ENCODE measurements around the gene TBC1D10B. TPM values are rescaled to one million over a fixed set of nuclear protein-coding genes. Genes with fewer than 3 reads are reported as not detected.

Gene TBC1D10B
- total RNA-seq, 1 donor from 2014 or later, result 36.0 TPM

DNA sequence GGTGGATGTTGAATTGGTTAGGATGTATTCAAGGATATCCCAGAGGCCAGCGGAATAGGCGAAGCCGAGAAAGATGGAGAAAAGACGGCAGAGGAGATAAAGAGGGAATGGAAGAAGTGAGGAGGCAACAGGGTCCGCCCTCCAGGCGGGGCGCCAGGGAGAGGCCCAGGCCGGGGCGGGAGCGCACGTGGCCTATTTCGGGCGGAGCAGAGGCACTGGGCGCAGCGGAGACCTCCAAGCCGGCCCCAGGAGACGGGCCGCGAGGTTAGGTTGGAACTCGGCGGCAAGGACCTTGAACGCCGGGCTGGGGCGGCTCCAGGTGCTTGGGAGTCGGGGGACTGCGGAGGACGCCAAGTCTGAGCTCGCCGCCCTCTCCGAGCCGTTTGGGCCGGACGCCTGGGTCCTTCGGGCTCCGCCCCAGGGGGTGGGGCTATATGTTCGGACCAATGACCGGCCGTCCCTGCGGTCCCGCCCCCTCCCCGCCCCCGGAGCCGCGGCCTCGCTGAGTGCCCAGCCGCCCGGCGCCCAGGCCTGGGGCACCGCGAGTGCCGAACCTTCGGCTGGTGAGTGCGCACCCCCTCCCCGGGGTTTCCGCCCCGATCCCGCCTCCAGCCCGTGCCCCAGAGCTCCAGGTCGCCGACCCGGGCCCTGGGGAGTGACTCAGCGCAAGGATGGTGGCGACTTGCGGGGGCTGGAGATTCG lies 37.0 kb upstream of the TBC1D10B start, which contains the start of gene ZNF771:
Gene ZNF771 (plus strand): TSS at position 505 of the 702 bp plus-strand sequence. CDS start 448 bp downstream, outside the sequence.
- H3K4me1 ChIP-seq, result peaks cover 21% of the 10 kb centered on the region
- intact Hi-C loops (cut with DNase I), result no loop called here
- no peaks in the 10 kb centered on the region for H3K27me3 ChIP-seq
- H3K9me3 ChIP-seq, result no peaks in the 10 kb centered on the region
- ATAC-seq (peak; percentile 97), DNase-seq (peak; percentile 97)
- peak within 1 kb of the TSS; percentile 62 for H3K4me3 ChIP-seq
- peak; percentile 19 for TF ChIP-seq CTCF (IDR thresholded peaks at IDR 0.05)
- H3K36me3 ChIP-seq, result peaks cover 4% of the 10 kb centered on the region
- peak within 1 kb of the TSS; percentile 77 for H3K27ac ChIP-seq

DNA sequence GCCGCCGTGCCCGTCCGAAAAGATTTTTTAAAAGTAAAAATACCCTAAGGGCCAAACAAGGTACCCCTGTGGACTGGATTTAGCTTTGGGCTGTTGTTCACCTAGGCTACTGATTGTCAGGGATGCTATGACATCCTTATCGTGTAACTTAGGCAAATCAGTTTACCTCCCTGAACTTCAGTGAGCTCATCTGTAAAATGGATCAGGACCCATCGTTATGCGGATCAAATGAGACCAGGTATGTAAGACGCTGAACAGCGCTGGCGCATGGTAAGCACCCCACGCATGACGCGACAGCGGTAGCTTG lies 36.5 kb upstream of the TBC1D10B start:
- no peak for DNase-seq
- intact Hi-C loops (cut with DNase I), result no loop called here
- H3K9me3 ChIP-seq, result no peaks in the 10 kb centered on the region
- ATAC-seq, result no peak
- H3K4me1 ChIP-seq, result peaks cover 21% of the 10 kb centered on the region
- no peak for TF ChIP-seq CTCF (IDR thresholded peaks at IDR 0.05)
- no peaks in the 10 kb centered on the region for H3K36me3 ChIP-seq
- H3K27ac ChIP-seq, result peak overlapping the region; percentile 77
- H3K27me3 ChIP-seq, result no peaks in the 10 kb centered on the region
- peak overlapping the region; percentile 62 for H3K4me3 ChIP-seq

DNA sequence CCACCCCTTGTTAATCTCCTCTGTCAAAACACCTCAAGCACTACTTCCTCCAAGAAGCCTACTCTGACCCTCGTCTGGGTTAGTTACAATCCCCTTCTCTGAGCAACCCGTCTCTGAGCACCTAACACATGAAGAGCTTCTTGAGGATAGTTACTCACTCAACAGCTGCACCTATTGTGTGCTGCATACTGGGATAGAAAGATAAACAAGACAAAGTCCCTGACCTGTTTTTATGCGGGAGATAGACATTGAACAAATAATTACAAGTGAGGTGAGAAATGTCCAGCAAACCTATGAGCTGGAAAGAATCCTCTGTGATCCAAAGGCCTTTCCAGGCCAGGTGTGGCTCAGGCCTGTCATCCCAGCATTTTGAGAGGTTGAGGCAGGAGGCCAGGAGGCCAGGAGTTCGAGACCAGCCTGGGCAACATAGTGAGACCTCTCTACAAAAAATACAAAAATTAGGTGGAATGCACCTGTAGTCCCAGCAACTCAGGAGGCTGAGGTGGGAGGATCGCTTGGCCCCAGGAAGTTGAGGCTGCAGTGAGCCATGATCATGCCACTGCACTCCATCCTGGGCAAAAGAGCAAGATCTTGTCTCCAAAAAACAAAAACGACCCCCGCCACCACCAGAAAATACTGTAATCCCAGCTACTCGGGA lies 31.6 kb upstream of the TBC1D10B start:
- Histone ChIP-seq H3K4me3 (no peak overlapping the region), H3K9me3 (no peaks in the 10 kb centered on the region), H3K4me1 (no peaks in the 10 kb centered on the region), H3K27ac (no peak overlapping the region), H3K27me3 (no peaks in the 10 kb centered on the region), H3K36me3 (peaks cover 6% of the 10 kb centered on the region)
- ATAC-seq (peak; percentile 15), DNase-seq (no peak)
- no peak for TF ChIP-seq CTCF (IDR thresholded peaks at IDR 0.05)
- intact Hi-C loops (cut with DNase I), result no loop called here

DNA sequence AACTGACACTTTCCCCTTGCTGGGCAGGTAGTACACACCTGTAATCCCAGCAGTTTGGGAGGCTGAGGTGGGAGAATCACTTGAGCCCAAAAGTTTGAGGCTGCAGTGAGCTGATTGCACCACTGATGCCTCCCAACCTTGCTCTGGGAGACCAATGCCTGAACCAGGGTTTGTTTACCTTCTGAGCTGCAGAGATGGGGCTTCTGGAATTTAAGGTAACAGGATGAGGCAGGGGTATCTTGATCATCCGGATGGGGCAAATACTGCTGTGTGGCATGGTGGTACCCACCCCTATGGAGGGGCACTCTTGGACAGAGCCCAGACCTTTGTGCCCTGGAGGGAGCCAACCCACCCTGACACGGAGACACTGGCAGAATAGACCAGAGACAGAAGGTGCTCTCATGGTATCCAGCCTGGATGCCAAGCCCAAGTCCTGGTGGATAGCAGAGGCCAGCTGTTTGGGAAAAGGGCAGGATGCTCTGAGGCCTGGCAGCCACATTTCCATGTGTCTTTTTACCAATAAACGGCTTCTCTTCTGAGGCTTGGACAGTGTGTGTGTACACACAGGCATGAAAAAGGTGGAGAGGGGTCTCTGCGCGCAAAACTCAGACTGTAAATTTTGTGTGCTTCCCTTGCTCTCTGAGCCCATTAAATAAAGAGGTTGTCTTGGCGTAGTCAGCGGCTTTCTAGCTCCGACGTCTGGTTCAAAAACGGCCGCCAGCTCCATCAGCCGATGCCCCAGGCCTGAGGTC lies 29.3 kb upstream of the TBC1D10B start:
- DNase-seq, result no peak
- intact Hi-C loops (cut with DNase I), result no loop called here

More for the DNA sequence above, 29.3 kb upstream of the TBC1D10B start:
- Histone ChIP-seq H3K4me3 (peak overlapping the region; percentile 81), H3K27ac (peak overlapping the region; percentile 79), H3K4me1 (peaks cover 11% of the 10 kb centered on the region), H3K36me3 (peaks cover 6% of the 10 kb centered on the region), H3K9me3 (no peaks in the 10 kb centered on the region), H3K27me3 (no peaks in the 10 kb centered on the region)
- TF ChIP-seq CTCF (IDR thresholded peaks at IDR 0.05), result no peak
- no peak for ATAC-seq
